Activated naive CD4-positive, alpha-beta T cell treated with anti-CD3 and anti-CD28 coated beads, Interleukin-2, amount 10 ng/mL, durations not matched to agents 7 days and 5 days (primary cell): Measurements from ENCODE around the gene ACSS2.
"Not testable (repeated sequence)": the region's sequence is repeated elsewhere in the genome, so short reads cannot be mapped to it uniquely, and the experiment has no call there.

Experiments used
- CTCF ChIA-PET: fragments of 350-600 bp; sonication (Branson Sonifier 250); formaldehyde crosslinking; loops from one replicate; lab custom pipeline; 2021; ENCODE audit warnings: antibody characterized with exemption; lab: Charles Lee
- DNase-seq: peaks from one replicate; pipeline ENCODE4 v3.0.0-alpha.2; 2020
- H3K27ac Mint-ChIP-seq: one replicate; pipeline ENCODE4 v1.8.0; 2021; ENCODE audit warnings: mild to moderate bottlenecking, moderate library complexity, mixed read lengths
- H3K27me3 Mint-ChIP-seq: one replicate; pipeline ENCODE4 v1.8.0; 2021; ENCODE audit warnings: mild to moderate bottlenecking, mixed read lengths
- H3K36me3 Mint-ChIP-seq: one replicate; pipeline ENCODE4 v1.8.0; 2021; ENCODE audit warnings: mixed read lengths
- H3K4me1 Mint-ChIP-seq: one replicate; pipeline ENCODE4 v1.8.0; 2021; ENCODE audit warnings: mixed read lengths
- H3K4me3 Mint-ChIP-seq: one replicate; pipeline ENCODE4 v1.8.0; 2021; ENCODE audit warnings: mild to moderate bottlenecking, moderate library complexity, mixed read lengths
- H3K9me3 Mint-ChIP-seq: one replicate; pipeline ENCODE4 v1.8.0; 2021; ENCODE audit warnings: mixed read lengths

Gene ACSS2

DNA sequence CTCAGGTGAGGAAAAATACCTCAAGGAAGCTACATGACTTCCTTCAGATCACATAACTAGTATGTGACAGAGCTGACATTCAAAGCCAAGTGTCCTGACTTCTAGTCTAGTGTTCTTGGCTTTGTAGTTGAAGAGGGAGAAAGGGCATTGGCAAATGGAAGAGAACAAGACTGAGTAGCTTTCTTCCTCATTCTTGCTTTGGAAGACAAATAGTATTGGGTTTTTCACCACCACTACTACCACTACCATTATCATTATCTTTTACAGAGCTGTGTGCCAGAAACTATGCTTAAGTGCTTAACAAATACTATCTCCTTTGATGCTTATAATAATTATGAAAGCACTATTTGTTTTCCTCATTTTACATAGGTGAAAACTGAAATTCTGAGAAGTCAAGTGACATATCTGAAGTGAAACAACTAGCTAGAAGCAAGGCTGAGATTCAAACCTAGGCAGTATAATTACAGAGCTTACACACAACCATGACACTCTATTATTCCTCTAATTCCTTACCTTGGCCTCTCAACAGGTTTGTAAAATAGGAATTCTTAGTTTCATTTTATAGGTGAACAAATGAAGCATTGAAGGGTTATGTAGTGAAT lies 6.8 kb downstream of the ACSS2 start:
- Mint-ChIP-seq H3K36me3 (peaks cover 37% of the 10 kb centered on the region), H3K27ac (peak overlapping the region; percentile 50), H3K4me1 (peaks cover 30% of the 10 kb centered on the region), H3K9me3 (no peaks in the 10 kb centered on the region), H3K27me3 (no peaks in the 10 kb centered on the region), H3K4me3 (no peak overlapping the region)
- DNase-seq, result no peak
- CTCF ChIA-PET, result interaction anchor here (1.0 to 1.5 kb wide), 2 partner anchors 9 to 73 kb away, joined by 3 to 7 read pairs; partner anchors contain the start of genes GSS and MYH7B

DNA sequence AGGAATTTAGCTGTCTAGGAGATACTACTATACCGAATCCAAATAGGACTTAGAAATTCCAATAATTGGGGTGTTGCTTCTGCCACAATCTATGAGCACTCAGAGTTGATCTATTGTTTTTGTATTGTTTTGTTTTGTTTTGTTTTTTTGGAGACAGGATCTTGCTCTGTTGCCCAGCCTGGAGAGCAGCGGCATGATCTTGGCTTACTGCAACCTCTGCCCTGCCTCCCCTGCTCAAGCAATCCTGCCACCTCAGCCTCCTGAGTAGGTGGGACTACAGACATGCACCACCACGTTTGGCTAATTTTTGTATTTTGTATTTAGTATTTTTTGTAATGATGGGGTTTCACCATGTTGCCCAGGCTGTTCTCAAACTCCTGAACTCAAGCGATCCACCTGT lies 7.4 kb downstream of the ACSS2 start:
- Mint-ChIP-seq H3K9me3 (no peaks in the 10 kb centered on the region), H3K4me3 (no peak overlapping the region), H3K4me1 (peaks cover 30% of the 10 kb centered on the region), H3K36me3 (peaks cover 42% of the 10 kb centered on the region), H3K27me3 (no peaks in the 10 kb centered on the region), H3K27ac (no peak overlapping the region)
- no peak for DNase-seq
- CTCF ChIA-PET, result interaction anchor here (1.5 kb wide), 1 partner anchor 9 kb away, joined by 7 read pairs; no protein-coding TSS in a partner anchor

DNA sequence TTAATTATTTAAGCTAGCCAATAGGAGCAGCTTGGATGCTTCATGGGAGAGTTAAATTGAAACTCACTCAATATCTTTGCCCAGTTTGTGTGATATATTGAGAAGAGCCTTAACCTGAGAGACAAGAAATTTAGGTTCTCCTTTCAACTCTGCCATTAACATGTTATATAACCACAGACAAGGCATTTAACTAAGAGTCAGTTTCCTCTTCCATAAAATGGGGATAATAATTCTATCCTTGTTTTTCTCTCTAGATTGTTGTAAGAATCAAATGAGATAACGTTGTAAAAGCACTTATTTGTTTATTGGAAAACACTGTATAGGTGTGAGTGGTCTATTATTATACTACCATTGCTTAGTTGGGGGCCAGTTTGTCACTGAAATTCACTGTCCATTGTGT lies 7.8 kb downstream of the ACSS2 start:
- DNase-seq, result no peak
- Mint-ChIP-seq H3K4me3 (no peak overlapping the region), H3K9me3 (no peaks in the 10 kb centered on the region), H3K27me3 (no peaks in the 10 kb centered on the region), H3K4me1 (peaks cover 28% of the 10 kb centered on the region), H3K36me3 (peaks cover 39% of the 10 kb centered on the region), H3K27ac (no peak overlapping the region)
- CTCF ChIA-PET, result no interaction called here

DNA sequence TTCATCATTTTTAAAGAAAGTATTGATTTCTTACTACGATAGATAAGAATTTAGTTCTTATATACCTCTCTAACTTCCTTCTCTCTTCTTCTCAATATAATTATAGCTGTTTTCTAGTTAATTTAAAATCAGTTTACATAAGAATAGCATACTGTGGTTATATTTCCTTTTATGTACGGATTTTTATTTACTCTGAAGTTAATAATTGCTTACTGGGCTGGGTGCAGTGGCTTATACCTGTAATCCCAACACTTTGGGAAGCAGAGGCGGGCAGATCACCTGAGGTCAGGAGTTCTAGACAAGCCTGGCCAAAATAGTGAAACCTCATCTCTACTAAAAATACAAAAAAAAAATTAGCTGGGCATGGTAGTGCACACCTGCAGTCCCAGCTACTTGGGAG lies 9.7 kb downstream of the ACSS2 start:
- Mint-ChIP-seq H3K27me3 (no peaks in the 10 kb centered on the region), H3K4me3 (no peak overlapping the region), H3K36me3 (peaks cover 47% of the 10 kb centered on the region), H3K4me1 (peaks cover 42% of the 10 kb centered on the region), H3K9me3 (no peaks in the 10 kb centered on the region), H3K27ac (no peak overlapping the region)
- CTCF ChIA-PET, result interaction anchor here (0.9 kb wide), 1 partner anchor 10 kb away, joined by 5 read pairs; the partner anchor contains the start of gene ACSS2
- DNase-seq, result no peak

DNA sequence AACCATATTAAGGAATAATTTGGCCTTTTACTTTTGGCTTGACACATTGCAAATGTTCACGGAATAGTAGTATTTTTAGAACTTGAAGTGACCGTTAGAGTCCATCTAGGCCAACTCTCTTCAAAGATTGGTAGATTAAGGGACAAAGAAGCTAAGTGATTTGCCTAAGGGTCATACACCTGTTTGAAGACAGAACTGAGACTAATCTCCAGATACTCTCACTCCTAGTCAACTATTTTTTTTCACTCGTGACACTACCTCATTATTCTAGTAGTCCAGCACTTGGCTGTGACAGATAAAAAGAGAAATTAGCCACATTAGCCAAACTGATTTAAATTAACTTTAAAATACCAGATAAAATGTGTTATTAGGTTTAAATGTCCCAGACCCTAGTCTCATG lies 10.6 kb downstream of the ACSS2 start:
- Mint-ChIP-seq H3K36me3 (peaks cover 47% of the 10 kb centered on the region), H3K27ac (no peak overlapping the region), H3K4me3 (no peak overlapping the region), H3K27me3 (no peaks in the 10 kb centered on the region), H3K9me3 (no peaks in the 10 kb centered on the region), H3K4me1 (peaks cover 45% of the 10 kb centered on the region)
- no peak for DNase-seq
- CTCF ChIA-PET, result interaction anchor here (0.5 to 1.0 kb wide), 2 partner anchors 12 to 696 kb away, joined by 3 to 4 read pairs; no protein-coding TSS in a partner anchor

DNA sequence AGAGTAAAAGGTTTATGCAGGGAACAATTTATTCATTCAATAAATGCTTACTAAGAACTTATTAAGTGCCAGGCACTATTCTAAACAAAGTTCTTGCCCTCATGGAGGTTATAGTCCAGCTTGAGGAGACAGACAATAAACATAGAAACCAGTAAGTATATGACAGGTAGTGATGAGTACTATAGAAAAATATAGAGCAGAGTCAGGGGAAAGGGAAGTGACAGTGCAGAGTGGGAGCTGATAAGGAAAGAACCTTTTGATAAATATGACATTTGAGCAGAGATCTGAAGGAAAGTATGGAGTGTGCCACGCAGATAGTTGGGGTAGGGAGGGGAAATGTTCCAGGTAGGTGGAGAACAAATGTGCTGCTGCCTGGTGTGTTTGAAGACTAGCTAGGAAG lies 12.1 kb downstream of the ACSS2 start:
- Mint-ChIP-seq H3K4me3 (no peak overlapping the region), H3K36me3 (peaks cover 41% of the 10 kb centered on the region), H3K27ac (peak overlapping the region; percentile 1), H3K27me3 (no peaks in the 10 kb centered on the region), H3K9me3 (no peaks in the 10 kb centered on the region), H3K4me1 (peaks cover 43% of the 10 kb centered on the region)
- CTCF ChIA-PET, result interaction anchor here (0.6 to 0.7 kb wide), 2 partner anchors 67 to 212 kb away, joined by 3 to 4 read pairs; partner anchors contain the start of genes GSS and MYH7B
- DNase-seq, result no peak

DNA sequence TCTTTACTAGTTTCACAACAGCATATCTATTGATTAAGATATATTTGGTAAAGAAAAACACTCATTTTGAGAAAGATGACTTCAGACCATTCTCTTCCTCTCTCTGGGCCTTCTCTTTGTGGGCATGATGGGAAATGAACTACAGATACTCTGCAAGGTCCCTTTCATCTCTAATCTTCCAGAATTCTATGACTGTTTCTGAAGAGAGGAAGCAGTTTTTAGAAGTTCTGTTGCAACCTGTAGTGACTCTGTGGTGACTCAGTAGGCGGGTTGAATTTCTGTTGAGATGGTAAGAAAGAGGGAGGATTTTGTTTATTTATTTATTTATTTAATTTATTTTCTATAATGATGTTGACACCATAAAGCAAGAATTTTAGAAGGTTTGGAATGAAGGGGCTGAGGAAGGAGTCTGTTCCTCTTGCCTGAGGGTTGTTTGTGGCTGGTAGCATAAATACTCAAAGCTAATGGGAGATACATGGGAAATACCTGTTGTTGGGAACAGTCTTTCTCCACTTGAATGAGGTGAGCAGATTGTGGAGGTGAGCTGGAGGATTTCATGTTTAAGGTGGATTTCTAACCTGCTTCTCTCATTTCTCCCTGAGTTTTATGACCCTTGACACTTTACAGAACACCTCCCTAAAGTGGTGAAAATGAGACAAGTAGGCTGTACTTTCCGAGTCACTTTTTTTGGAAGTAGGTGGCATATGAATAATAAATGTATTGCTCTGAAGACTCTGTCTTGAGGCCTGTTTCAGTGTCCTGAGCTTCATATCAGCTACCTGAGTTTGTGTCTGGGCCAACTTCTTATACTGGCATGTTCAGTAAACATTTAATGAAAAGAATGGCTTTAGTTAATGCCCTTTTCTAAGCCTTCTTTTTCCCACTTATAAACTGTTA lies 15.0 kb downstream of the ACSS2 start:
- CTCF ChIA-PET, result interaction anchor here (0.9 to 3.9 kb wide), 3 partner anchors 11 to 51 kb away, joined by 3 to 20 read pairs (median 3); partner anchors contain the start of gene GGT7
- Mint-ChIP-seq H3K4me3 (no peak overlapping the region), H3K27ac (peak overlapping the region; percentile 59)

DNA sequence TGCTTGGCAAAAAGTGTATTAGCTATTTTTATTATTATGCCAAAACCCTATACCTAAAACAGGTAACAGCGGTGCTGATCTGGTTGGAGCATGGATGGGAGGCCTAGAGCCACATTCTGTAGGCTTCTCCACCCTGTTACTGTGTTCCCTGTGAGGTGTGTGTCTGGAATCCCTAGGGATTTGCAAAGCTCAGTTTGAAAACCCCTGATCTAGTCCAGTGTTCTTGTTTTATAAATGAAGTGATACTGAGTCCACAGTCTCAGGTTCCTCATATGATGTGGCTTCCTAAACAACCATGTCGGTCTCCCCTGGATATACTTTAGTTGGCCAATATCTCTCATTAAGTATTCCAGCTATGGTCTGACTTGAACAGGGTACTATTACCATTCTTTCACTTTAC lies 16.3 kb downstream of the ACSS2 start:
- Mint-ChIP-seq H3K4me3 (no peak overlapping the region), H3K9me3 (no peaks in the 10 kb centered on the region)

More for the DNA sequence above, 15.0 kb downstream of the ACSS2 start:
- no peaks in the 10 kb centered on the region for H3K27me3 Mint-ChIP-seq
- peaks cover 27% of the 10 kb centered on the region for H3K36me3 Mint-ChIP-seq
- no peaks in the 10 kb centered on the region for H3K9me3 Mint-ChIP-seq
- peak; percentile 26 for DNase-seq
- peaks cover 46% of the 10 kb centered on the region for H3K4me1 Mint-ChIP-seq

DNA sequence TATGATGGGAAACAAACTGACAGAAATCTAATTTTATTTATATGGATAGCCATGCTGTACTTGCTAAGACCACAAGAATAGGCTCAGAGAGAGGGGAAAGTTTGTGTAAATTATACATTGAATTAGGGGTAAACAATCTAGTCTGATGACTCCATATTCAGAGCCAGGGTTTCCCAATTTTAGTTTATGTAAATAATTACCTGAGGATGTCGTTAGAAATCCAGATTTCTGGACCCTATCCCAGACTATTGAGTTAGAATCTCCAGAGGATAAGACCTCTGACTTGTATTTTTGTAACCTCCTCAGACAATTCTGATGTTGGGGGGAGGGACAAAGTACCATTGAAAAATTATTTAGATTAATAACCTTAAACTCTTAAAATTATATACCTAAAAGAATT lies 18.3 kb downstream of the ACSS2 start:
- CTCF ChIA-PET, result no interaction called here
- Mint-ChIP-seq H3K36me3 (peaks cover 27% of the 10 kb centered on the region), H3K27me3 (no peaks in the 10 kb centered on the region), H3K4me3 (no peak overlapping the region), H3K9me3 (no peaks in the 10 kb centered on the region), H3K4me1 (peaks cover 44% of the 10 kb centered on the region), H3K27ac (no peak overlapping the region)
- no peak for DNase-seq

More for the DNA sequence above, 16.3 kb downstream of the ACSS2 start:
- peaks cover 29% of the 10 kb centered on the region for H3K36me3 Mint-ChIP-seq
- no peak for DNase-seq
- peaks cover 46% of the 10 kb centered on the region for H3K4me1 Mint-ChIP-seq
- no peak overlapping the region for H3K27ac Mint-ChIP-seq
- CTCF ChIA-PET, result interaction anchor here (3.9 kb wide), 1 partner anchor 19 kb away, joined by 20 read pairs; the partner anchor contains the start of gene GGT7
- no peaks in the 10 kb centered on the region for H3K27me3 Mint-ChIP-seq

DNA sequence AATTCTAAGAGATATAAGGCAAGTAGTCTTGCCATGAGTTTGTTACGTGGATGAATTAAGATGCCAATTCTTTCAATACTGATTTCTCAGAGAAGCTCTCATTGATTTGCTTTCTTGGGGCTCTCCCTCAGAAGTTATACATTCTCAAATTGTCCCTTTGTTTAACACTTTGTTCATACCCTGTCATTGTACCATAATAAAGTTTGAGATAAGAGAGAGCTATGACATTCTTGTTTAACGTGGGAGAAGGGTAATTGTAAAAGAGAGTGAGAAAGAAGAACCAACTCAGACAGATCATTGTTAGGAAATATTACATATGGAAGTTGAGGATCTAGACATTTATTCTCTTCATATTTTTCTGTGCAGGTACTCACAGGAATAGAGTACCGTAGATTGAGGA lies 19.1 kb downstream of the ACSS2 start:
- Mint-ChIP-seq H3K27me3 (no peaks in the 10 kb centered on the region), H3K4me1 (peaks cover 37% of the 10 kb centered on the region), H3K9me3 (no peaks in the 10 kb centered on the region), H3K27ac (no peak overlapping the region), H3K36me3 (peaks cover 27% of the 10 kb centered on the region), H3K4me3 (no peak overlapping the region)
- DNase-seq, result no peak
- CTCF ChIA-PET, result interaction anchor here (0.5 kb wide), 1 partner anchor 9 kb away, joined by 3 read pairs; no protein-coding TSS in a partner anchor

DNA sequence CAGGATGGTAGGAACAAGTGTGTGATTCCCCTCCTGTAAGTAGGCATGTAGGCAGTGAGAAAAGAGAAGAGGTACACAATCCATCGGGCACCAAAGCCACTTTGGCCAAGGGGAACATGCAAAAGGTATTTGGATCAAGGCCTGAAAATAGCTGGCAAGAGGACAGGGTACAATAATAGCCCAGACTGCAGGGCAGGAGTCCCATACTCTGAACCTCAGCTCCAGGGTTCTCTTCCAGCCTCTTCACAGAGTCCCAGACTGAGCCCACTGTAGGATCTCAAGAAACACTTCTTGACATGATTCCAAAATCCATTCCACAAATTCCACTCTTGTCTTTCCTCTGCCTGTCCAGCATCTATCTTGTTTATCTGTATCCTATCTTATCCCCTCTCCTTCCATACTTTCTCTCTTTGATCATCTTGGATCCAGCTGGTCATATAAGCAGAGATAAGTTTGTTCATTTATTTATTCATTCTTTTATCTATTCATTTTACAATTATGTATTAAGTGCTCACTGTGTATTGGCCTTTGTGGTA lies 19.7 kb downstream of the ACSS2 start:
- CTCF ChIA-PET, result no interaction called here
- peaks cover 32% of the 10 kb centered on the region for H3K36me3 Mint-ChIP-seq

DNA sequence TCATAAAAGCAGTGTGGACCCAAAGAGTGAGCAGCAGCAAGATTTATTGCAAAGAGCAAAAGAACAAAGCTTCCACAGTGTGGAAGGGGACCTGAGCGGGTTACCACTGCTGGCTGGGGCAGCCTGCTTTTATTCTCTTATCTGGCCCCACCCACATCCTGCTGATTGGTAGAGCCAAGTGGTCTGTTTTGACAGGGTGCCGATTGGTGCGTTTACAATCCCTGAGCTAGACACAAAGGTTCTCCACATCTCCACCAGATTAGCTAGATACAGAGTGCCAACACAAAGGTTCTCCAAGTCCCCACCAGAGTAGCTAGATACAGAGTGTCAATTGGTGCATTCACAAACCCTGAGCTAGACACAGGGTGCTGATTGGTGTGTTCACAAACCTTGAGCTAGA lies 21.7 kb downstream of the ACSS2 start:
- H3K27me3 Mint-ChIP-seq, H3K27ac Mint-ChIP-seq, H3K9me3 Mint-ChIP-seq, DNase-seq, H3K4me1 Mint-ChIP-seq, CTCF ChIA-PET, H3K4me3 Mint-ChIP-seq: not testable (repeated sequence)
- peaks cover 33% of the 10 kb centered on the region for H3K36me3 Mint-ChIP-seq

More for the DNA sequence above, 19.7 kb downstream of the ACSS2 start:
- Mint-ChIP-seq H3K27ac (no peak overlapping the region), H3K4me3 (no peak overlapping the region), H3K27me3 (no peaks in the 10 kb centered on the region), H3K4me1 (peaks cover 30% of the 10 kb centered on the region), H3K9me3 (no peaks in the 10 kb centered on the region)
- no peak for DNase-seq

DNA sequence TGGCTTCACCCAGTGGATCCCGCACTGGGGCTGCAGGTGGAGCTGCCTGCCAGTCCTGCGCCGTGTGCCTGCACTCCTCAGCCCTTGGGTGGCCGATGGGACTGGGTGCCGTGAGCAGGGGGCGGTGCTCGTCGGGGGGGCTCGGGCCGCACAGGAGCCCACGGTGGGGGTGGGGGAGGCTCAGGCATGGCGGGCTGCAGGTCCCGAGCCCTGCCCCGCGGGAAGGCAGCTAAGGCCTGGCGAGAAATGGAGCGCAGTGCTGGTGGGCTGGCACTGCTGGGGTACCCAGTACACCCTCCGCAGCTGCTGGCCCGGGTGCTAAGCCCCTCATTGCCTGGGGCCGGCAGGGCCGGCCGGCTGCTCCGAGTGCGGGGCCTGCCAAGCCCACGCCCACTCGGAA lies 22.3 kb downstream of the ACSS2 start:
- CTCF ChIA-PET, DNase-seq: not testable (repeated sequence)

DNA sequence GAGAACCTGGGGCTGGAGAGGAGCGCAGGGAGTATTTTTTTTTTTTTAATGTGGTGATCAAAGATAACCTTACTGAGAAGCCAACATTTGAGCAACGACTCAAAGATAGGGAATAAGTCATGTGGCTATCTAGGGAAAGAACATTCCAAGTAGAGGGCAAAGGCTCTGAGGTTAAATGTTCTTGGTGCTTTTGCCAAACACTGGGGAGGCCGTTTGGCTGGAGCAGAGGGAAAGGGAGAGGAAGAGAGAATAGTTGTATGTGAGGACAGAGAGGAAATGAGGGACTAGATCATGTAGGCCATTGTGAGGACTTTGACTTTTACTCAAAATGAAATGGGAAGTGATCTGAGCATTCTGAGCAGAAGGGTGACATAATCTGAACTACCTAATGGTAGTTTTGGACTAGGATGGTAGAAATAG lies 27.8 kb downstream of the ACSS2 start:
- Mint-ChIP-seq H3K36me3 (peaks cover 34% of the 10 kb centered on the region), H3K27ac (no peak overlapping the region), H3K4me1 (peaks cover 8% of the 10 kb centered on the region), H3K4me3 (no peak overlapping the region), H3K27me3 (no peaks in the 10 kb centered on the region), H3K9me3 (no peaks in the 10 kb centered on the region)
- DNase-seq, result no peak
- CTCF ChIA-PET, result no interaction called here

More for the DNA sequence above, 22.3 kb downstream of the ACSS2 start:
- H3K4me1 Mint-ChIP-seq, H3K9me3 Mint-ChIP-seq, H3K27ac Mint-ChIP-seq, H3K4me3 Mint-ChIP-seq, H3K27me3 Mint-ChIP-seq: not testable (repeated sequence)
- H3K36me3 Mint-ChIP-seq, result peaks cover 38% of the 10 kb centered on the region
